Measurements from ENCODE around the gene ZNF582.
A peak's percentile ranks its signal among the peaks of the same experiment; 100 is the strongest.
"Not testable (repeated sequence)": the region's sequence is repeated elsewhere in the genome, so short reads cannot be mapped to it uniquely, and the experiment has no call there.

The ZNF582 gene

DNA sequence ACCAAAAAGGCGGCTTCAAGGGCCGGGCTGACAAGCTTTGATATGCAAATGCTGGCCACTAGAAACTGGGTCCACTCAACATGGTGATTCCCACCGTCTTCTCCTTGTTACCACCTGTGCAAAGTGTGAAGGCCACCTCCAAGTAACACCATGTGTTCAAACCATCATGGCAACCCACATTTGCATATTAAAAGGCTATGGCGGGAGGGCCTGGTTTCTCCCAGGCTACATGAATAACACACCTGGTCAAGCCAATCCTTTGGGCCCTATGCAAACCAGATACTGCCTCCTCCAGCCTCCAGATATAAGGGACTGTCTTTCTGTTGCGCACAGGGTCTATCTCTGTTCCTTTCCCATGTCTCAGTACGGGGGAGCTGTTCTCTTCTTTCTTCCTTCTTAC lies 42.1 kb downstream of the ZNF582 start:
- DNase-seq (ENCODE audit: low read depth): no peak
- TF ChIP-seq, protein P1, sequence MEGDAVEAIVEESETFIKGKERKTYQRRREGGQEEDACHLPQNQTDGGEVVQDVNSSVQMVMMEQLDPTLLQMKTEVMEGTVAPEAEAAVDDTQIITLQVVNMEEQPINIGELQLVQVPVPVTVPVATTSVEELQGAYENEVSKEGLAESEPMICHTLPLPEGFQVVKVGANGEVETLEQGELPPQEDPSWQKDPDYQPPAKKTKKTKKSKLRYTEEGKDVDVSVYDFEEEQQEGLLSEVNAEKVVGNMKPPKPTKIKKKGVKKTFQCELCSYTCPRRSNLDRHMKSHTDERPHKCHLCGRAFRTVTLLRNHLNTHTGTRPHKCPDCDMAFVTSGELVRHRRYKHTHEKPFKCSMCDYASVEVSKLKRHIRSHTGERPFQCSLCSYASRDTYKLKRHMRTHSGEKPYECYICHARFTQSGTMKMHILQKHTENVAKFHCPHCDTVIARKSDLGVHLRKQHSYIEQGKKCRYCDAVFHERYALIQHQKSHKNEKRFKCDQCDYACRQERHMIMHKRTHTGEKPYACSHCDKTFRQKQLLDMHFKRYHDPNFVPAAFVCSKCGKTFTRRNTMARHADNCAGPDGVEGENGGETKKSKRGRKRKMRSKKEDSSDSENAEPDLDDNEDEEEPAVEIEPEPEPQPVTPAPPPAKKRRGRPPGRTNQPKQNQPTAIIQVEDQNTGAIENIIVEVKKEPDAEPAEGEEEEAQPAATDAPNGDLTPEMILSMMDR (conservative IDR thresholded peaks at IDR 0.05; ENCODE audit: low read depth, low read length): no peak

DNA sequence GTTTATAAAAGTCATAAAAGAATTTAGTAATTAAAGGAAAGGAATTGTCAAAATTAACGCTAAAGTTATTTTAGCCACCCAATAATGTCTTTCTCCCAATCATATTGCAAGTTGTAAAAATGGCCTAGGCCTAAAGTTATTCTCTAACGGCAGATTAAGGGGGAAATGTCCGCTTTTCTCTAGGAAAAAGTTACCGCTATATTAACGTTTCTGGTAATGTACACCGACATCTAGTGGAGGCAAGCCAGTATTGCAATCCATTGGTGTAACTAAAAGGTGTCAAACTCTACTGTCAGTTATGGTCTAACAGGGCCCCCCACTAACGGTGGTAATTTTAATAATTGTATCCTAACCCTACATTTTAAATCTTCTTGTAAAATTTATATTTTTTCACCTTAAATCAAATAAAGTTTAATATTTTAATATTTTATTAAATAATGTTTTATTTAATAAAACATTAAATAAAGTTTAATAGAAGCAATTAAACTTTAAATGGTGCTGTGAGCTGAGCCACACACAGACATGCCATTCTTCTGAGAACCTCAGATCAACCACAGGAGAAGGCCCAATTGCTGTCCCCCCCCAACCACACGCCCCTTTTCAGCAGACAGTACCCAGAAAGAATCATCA lies 42.8 kb downstream of the ZNF582 start:
- TF ChIP-seq, protein P1 (conservative IDR thresholded peaks at IDR 0.05; ENCODE audit: low read depth, low read length): peak; percentile 90
- DNase-seq (ENCODE audit: low read depth): peak; percentile 11

More for the DNA sequence above, 42.1 kb downstream of the ZNF582 start:
- no peak overlapping the region for H3K4me3 ChIP-seq (ENCODE audit: low read length)

DNA sequence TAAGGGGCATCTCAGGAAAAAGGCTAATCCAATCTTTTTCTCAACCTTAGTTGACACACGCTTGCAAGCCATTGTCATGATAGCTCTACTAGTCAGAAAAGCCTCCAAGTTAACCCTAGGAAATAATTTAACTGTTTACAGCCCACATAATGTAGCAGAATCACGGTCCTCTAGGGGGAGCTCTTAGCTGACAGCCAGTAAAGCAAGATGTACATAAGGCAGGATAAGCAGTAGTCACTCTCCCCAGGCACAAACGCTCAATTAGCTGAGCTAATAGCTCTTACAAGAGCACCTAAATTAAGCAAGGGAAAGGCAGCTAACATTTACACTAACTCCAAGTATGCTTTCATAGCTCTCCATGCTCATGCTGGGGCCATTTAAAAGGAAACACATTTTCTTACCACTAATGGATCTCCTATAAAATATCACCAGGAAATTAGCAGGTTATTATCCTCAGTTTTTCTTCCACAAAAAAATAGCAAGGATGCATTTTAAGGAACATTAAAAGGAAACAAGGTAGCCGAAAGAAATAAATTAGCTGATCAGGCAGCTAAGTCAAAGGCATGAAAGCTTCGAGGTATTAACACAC lies 45.0 kb downstream of the ZNF582 start:
- DNase-seq (ENCODE audit: low read depth): no peak
- no peak overlapping the region for H3K4me3 ChIP-seq (ENCODE audit: low read length)
- TF ChIP-seq, protein P1 (conservative IDR thresholded peaks at IDR 0.05; ENCODE audit: low read depth, low read length): peak; percentile 42

More for the DNA sequence above, 42.8 kb downstream of the ZNF582 start:
- H3K4me3 ChIP-seq (ENCODE audit: low read length): no peak overlapping the region

DNA sequence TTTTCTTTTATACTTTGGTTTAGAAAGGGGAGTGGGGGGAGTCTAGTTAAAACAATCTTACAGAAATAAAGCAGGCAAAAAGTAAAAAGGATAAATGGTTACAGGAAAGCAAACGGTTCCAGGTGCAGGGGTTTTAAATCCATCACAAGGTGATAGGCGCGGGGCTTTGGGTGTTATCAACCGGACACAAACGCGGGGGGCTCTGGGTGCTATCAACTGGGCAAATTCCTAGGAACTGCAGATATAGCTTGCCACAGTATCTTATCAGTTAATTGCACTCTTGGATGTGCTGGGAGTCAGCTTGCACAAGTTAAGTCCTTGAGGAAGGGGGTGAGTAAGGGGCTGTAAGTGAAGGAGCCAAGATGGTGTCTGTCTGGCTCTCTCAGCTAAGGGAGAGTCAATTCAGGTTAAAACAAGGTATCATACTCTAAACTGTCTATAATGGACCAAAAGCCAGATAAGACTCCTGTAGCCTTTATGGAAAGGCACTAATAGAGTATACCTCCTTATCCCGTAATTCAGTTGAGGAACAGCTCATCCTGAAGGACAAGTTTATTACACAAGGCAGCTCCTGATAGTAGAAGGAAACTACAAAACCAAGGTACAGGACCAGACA lies 46.1 kb downstream of the ZNF582 start:
- no peak overlapping the region for H3K4me3 ChIP-seq (ENCODE audit: low read length)
- DNase-seq (ENCODE audit: low read depth): no peak
- TF ChIP-seq, protein P1 (conservative IDR thresholded peaks at IDR 0.05; ENCODE audit: low read depth, low read length): no peak

DNA sequence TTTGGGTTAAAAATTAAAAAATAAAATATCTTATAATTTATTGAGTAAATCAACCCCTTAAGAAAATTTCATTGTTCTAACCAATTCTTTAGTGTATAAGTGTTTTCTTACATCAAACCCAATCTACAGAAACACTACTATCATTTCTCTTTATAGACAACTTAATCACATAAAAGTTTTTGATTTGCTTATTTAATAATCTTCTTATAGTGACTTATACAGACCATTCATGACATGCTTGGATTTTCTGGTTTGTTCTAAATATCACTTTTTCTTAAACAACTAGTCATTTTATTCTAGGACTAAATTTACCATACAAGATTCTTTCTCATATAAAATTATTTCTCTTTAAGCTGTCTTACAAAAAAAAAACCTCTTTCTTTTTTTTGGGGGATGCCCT lies 51.4 kb downstream of the ZNF582 start:
- H3K4me3 ChIP-seq (ENCODE audit: low read length): no peak overlapping the region
- TF ChIP-seq, protein P1 (conservative IDR thresholded peaks at IDR 0.05; ENCODE audit: low read depth, low read length): no peak
- no peak for DNase-seq (ENCODE audit: low read depth)

DNA sequence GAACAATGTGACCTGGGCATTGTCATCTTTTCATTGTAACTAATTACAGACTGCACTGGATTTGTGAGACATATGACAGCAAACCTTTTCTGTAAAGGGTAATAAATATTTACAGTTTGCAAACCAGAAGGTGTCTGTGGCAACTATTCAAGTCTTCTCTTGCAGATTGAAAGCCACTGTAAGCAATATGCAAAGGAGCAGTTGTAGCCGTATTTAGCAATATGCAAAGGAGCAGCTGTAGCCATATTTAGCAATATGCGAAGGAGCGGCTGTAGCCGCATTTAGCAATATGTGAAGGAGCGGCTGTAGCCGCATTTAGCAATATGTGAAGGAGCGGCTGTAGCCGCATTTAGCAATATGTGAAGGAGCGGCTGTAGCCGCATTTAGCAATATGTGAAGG lies 54.3 kb downstream of the ZNF582 start:
- not testable (repeated sequence) for H3K4me3 ChIP-seq (ENCODE audit: low read length); DNase-seq (ENCODE audit: low read depth)

DNA sequence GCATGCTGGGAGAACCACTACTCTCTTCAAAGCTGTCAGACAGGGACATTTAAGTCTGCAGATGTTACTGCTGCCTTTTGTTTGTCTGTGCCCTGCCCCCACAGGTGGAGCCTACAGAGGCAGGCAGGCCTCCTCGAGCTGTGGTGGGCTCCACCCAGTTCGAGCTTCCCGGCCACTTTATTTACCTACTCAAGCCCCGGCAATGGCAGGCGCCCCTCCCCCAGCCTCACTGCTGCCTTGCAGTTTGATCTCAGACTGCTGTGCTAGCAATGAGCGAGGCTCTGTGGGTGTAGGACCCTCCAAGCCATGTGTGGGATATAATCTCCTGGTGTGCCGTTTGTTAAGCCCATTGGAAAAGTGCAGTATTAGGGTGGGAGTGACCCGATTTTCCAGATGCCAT lies 56.3 kb downstream of the ZNF582 start:
- DNase-seq (ENCODE audit: low read depth); H3K4me3 ChIP-seq (ENCODE audit: low read length): not testable (repeated sequence)

DNA sequence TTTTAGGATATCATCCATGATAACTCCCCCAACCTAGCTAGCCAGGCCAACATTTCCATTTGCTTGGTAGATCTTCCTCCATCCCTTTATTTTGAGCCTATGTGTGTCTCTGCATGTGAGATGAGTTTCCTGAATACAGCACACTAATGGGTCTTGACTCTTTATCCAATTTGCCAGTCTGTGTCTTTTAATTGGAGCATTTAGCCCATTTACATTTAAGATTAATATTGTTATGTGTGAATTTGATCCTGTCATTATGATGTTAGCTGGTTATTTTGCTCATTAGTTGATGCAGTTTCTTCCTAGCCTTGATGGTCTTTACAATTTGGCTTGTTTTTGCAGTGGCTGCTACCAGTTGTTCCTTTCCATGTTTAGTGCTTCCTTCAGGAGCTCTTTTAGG lies 58.0 kb downstream of the ZNF582 start:
- DNase-seq (ENCODE audit: low read depth); H3K4me3 ChIP-seq (ENCODE audit: low read length): not testable (repeated sequence)
